ENCODE measurements around the gene GABRB1. TPM values are rescaled to one million over a fixed set of nuclear protein-coding genes. Genes with fewer than 3 reads are reported as not detected.

Gene GABRB1
- total RNA-seq, 1 donor from 2014 or later: not detected

GRCh38 chr4:46993075-46994006, 38.0 kb upstream of the GABRB1 start, which contains the start of gene GABRA4:
GABRA4 (minus strand) TSS chr4:46993581; CDS start chr4:46993424, 157 bp downstream.
- no peak for DNase-seq (ENCODE audit: extremely low spot score in 2 of 2)
- intact Hi-C loops (cut with DNase I): no loop called here
- H3K9me3 ChIP-seq: no peaks in the 10 kb centered on the region
- H3K4me1 ChIP-seq: no peaks in the 10 kb centered on the region
- H3K4me3 ChIP-seq: peak within 1 kb of the TSS; percentile 12 to 20
- no peaks in the 10 kb centered on the region for H3K36me3 ChIP-seq
- H3K27me3 ChIP-seq: no peaks in the 10 kb centered on the region
- no peak within 1 kb of the TSS for H3K27ac ChIP-seq
- TF ChIP-seq POLR2AphosphoS5 (IDR thresholded peaks at IDR 0.05; ENCODE audit: insufficient read depth in 1 of 2, low read depth in 1 of 2): no peak
- TF ChIP-seq POLR2A (IDR thresholded peaks at IDR 0.05): no peak
- TF ChIP-seq, protein P1, sequence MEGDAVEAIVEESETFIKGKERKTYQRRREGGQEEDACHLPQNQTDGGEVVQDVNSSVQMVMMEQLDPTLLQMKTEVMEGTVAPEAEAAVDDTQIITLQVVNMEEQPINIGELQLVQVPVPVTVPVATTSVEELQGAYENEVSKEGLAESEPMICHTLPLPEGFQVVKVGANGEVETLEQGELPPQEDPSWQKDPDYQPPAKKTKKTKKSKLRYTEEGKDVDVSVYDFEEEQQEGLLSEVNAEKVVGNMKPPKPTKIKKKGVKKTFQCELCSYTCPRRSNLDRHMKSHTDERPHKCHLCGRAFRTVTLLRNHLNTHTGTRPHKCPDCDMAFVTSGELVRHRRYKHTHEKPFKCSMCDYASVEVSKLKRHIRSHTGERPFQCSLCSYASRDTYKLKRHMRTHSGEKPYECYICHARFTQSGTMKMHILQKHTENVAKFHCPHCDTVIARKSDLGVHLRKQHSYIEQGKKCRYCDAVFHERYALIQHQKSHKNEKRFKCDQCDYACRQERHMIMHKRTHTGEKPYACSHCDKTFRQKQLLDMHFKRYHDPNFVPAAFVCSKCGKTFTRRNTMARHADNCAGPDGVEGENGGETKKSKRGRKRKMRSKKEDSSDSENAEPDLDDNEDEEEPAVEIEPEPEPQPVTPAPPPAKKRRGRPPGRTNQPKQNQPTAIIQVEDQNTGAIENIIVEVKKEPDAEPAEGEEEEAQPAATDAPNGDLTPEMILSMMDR (IDR thresholded peaks at IDR 0.05): no peak

- H3K36me3 ChIP-seq: no peaks in the 10 kb centered on the region
- peak overlapping the region in 1 of 2 donors; percentile 20 for H3K4me3 ChIP-seq
- no peaks in the 10 kb centered on the region for H3K4me1 ChIP-seq
- H3K27me3 ChIP-seq: no peaks in the 10 kb centered on the region
- no peak for DNase-seq (ENCODE audit: extremely low spot score in 2 of 2)
- no peak overlapping the region for H3K27ac ChIP-seq
- no peaks in the 10 kb centered on the region for H3K9me3 ChIP-seq
- intact Hi-C loops (cut with DNase I): no loop called here
- TF ChIP-seq, protein P1 (IDR thresholded peaks at IDR 0.05): no peak
- no peak for TF ChIP-seq POLR2AphosphoS5 (IDR thresholded peaks at IDR 0.05; ENCODE audit: insufficient read depth in 1 of 2, low read depth in 1 of 2)
- TF ChIP-seq POLR2A (IDR thresholded peaks at IDR 0.05): no peak
Observed at GRCh38 chr4:46994007-46994405, 37.4 kb upstream of the GABRB1 start.

DNA sequence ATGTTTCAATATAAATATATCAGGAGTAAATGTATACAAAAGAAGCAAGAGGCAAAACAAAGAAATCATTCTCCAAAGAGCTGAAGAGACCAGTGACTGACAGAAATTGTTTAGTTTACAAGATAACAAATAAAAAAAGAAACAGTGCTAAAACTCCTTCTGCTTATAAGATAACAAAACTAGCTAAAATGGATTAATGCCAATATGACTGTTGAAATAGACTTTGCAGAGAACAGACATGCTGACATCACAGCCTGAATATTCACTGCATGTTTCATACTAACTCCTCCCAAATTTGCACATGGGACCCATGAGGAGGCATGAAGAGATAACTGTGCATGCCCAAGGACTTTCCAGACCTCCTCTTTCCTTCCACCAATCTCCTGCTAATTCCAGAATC, 31.8 kb upstream of the GABRB1 start:
- TF ChIP-seq, protein P1 (IDR thresholded peaks at IDR 0.05): no peak
- Histone ChIP-seq H3K27ac (no peak overlapping the region), H3K36me3 (no peaks in the 10 kb centered on the region), H3K4me3 (no peak overlapping the region), H3K4me1 (no peaks in the 10 kb centered on the region), H3K9me3 (no peaks in the 10 kb centered on the region), H3K27me3 (no peaks in the 10 kb centered on the region)
- DNase-seq (ENCODE audit: extremely low spot score in 2 of 2): no peak
- intact Hi-C loops (cut with DNase I): no loop called here

DNA sequence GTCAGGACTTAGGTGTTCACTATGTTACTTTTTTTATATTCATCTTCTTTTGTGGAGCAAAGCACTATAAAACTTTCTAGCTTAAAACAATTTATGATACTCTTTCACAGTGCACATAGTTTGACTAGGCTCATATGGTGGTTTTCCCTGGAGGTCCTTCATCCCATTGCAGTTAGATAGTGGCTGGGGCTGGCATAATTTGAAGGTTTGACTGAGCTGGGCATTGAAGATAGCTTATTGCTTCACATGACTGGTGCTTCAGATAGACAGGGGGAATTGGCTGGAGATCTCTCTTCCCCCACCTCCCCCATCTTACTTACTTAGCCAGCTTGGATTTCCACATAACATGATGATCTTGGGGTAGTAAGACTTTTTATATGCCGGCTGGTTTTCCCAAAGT, 31.0 kb upstream of the GABRB1 start:
- Histone ChIP-seq H3K4me1 (no peaks in the 10 kb centered on the region), H3K27me3 (no peaks in the 10 kb centered on the region), H3K4me3 (no peak overlapping the region), H3K36me3 (no peaks in the 10 kb centered on the region), H3K9me3 (no peaks in the 10 kb centered on the region), H3K27ac (no peak overlapping the region)
- intact Hi-C loops (cut with DNase I): no loop called here
- TF ChIP-seq, protein P1 (IDR thresholded peaks at IDR 0.05): no peak
- TF ChIP-seq POLR2AphosphoS5 (IDR thresholded peaks at IDR 0.05; ENCODE audit: insufficient read depth in 1 of 2, low read depth in 1 of 2) (no peak), POLR2A (IDR thresholded peaks at IDR 0.05) (no peak)
- DNase-seq (ENCODE audit: extremely low spot score in 2 of 2): no peak

DNA sequence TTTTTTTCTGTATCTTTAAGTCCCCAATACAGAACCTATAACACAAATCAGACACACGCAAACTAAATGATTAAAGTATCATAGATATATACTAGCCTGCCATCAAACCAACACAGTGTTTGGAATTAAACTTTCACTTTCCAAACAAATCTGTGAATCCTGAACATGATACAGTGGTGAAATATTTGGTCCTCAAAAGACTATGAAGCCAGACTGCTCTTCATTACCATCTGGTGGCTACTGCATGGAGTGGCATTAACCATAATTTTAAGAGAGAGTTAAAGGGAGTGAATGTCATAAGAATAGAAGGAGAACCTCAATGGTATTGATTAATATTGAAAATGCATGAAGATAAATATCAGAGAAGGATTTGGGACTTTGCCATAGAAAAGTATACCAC, 28.8 kb upstream of the GABRB1 start:
- DNase-seq (ENCODE audit: extremely low spot score in 2 of 2): no peak
- no peaks in the 10 kb centered on the region for H3K27me3 ChIP-seq
- H3K36me3 ChIP-seq: no peaks in the 10 kb centered on the region
- intact Hi-C loops (cut with DNase I): no loop called here
- no peaks in the 10 kb centered on the region for H3K4me1 ChIP-seq
- no peak overlapping the region for H3K27ac ChIP-seq
- no peak overlapping the region for H3K4me3 ChIP-seq
- no peak for TF ChIP-seq POLR2A (IDR thresholded peaks at IDR 0.05)
- TF ChIP-seq POLR2AphosphoS5 (IDR thresholded peaks at IDR 0.05; ENCODE audit: insufficient read depth in 1 of 2, low read depth in 1 of 2): no peak
- TF ChIP-seq, protein P1 (IDR thresholded peaks at IDR 0.05): no peak
- H3K9me3 ChIP-seq: no peaks in the 10 kb centered on the region

All from vagina (tissue), 2 donors.